HCT116 (cell line): Measurements from ENCODE around the gene SLC6A3. TPM values are rescaled to one million over a fixed set of nuclear protein-coding genes. Genes with fewer than 3 reads are reported as not detected.

Experiments used
- ATAC-seq: fragments of 200-7000 bp; cut with Tn5 transposase; 2 replicates; pipeline ENCODE4 v1.9.1; 2020; ENCODE audit warnings: mild to moderate bottlenecking, moderate library complexity
- BruUV-seq: library from RNA; stranded (reverse); fragments of 400-500 nt; replicated peaks from 2 replicates; lab custom pipeline; 2021; lab: Mats Ljungman, UMichigan
- CTCF ChIA-PET: fragments of 300-600 bp; sonication (Branson Sonifier 250); formaldehyde crosslinking; loops from one replicate; lab custom pipeline; 2021; ENCODE audit warnings: antibody characterized with exemption; lab: Charles Lee
- POLR2A ChIA-PET: fragments of 300-600, 350-600 bp; sonication (Branson Sonifier 250); formaldehyde crosslinking; loops from one replicate; lab custom pipeline; 2021; ENCODE audit warnings: antibody characterized with exemption; lab: Charles Lee
- RAD21 ChIA-PET, 2 experiments: fragments of 300-600 bp; sonication (Branson Sonifier 250); formaldehyde crosslinking; loops; one replicate each; lab custom pipeline; 2023; ENCODE audit warnings: low total read pairs in 2 of 2; ENCODE audit not compliant: uncharacterized antibody in 2 of 2, unreplicated experiment in 2 of 2, low non-redundant PET in 1 of 2; lab: Charles Lee
- DNase-seq: peaks from one replicate; pipeline ENCODE4 v3.0.0-alpha.2; 2010; ENCODE audit warnings: low read depth, low spot score
- H2AFZ ChIP-seq: fragments of 200-600 bp; shearing (Covaris generic), sonication (generic); 2 replicates; pipeline ENCODE4 v1.6.1; 2017; ENCODE audit warnings: low read depth, mixed run types, mixed read lengths, antibody characterized with exemption, low read length; ENCODE audit not compliant: poor library complexity, severe bottlenecking
- H3K27ac ChIP-seq: 2 replicates; pipeline ENCODE4 v1.5.1; 2012; ENCODE audit warnings: low read depth, low read length
- H3K27me3 ChIP-seq: fragments of 200-600 bp; sonication (generic); 2 replicates; pipeline ENCODE4 v1.6.1; 2016; ENCODE audit warnings: mixed run types, low read length, mixed read lengths; ENCODE audit not compliant: insufficient read depth
- H3K36me3 ChIP-seq, 2 experiments: fragments of 200-500 bp in 1 of 2; fragments of 200-600 bp in 1 of 2; sonication (Bioruptor generic) in 1 of 2; sonication (generic) in 1 of 2; 2 replicates each; pipeline versions ENCODE4 v1.5.1 to v1.6.1; 2014 to 2016; ENCODE audit warnings: low read length in 2 of 2, inconsistent platforms in 1 of 2, mixed read lengths in 1 of 2, mixed run types in 1 of 2; ENCODE audit not compliant: insufficient read depth in 2 of 2, control insufficient read depth in 1 of 2
- H3K4me1 ChIP-seq, 2 experiments: fragments of 200-600 bp in 1 of 2; sonication (generic) in 1 of 2; 2 replicates each; pipeline versions ENCODE4 v1.5.1 to v1.6.1; 2012 to 2017; ENCODE audit warnings: low read length in 2 of 2, inconsistent platforms in 1 of 2, mild to moderate bottlenecking in 1 of 2, mixed read lengths in 1 of 2, mixed run types in 1 of 2, moderate library complexity in 1 of 2; ENCODE audit not compliant: insufficient read depth in 2 of 2, control insufficient read depth in 1 of 2
- H3K4me2 ChIP-seq: fragments of 200-600 bp; sonication (generic); 2 replicates; pipeline ENCODE4 v1.6.1; 2017; ENCODE audit warnings: mixed run types, low read length, mixed read lengths
- H3K4me3 ChIP-seq, 2 experiments: fragments of 200-600 bp in 1 of 2; sonication (generic) in 1 of 2; replicated peaks in 1 of 2; 2 replicates each; pipeline ENCODE4 v1.5.1; 2011 to 2016; ENCODE audit warnings: low read length in 2 of 2, control low read depth in 1 of 2, low read depth in 1 of 2, mild to moderate bottlenecking in 1 of 2, mixed read lengths in 1 of 2, mixed run types in 1 of 2
- H3K79me2 ChIP-seq: fragments of 200-600 bp; sonication (generic); 2 replicates; pipeline ENCODE4 v1.6.1; 2017; ENCODE audit warnings: mild to moderate bottlenecking, mixed run types, low read length, moderate library complexity, mixed read lengths; ENCODE audit not compliant: insufficient read depth
- H3K9ac ChIP-seq: fragments of 200-600 bp; sonication (generic); 2 replicates; pipeline ENCODE4 v1.6.1; 2016; ENCODE audit warnings: low read length, mixed read lengths
- H3K9me2 ChIP-seq: fragments of 200-600 bp; sonication (generic), shearing (Covaris generic); 2 replicates; pipeline ENCODE4 v1.6.1; 2017; ENCODE audit warnings: mixed run types, mild to moderate bottlenecking, moderate library complexity; ENCODE audit not compliant: insufficient read depth
- H3K9me3 ChIP-seq, 2 experiments: fragments of 200-500 bp in 1 of 2; fragments of 200-600 bp in 1 of 2; sonication (Bioruptor generic) in 1 of 2; sonication (generic) in 1 of 2; 2 replicates each; pipeline ENCODE4 v1.6.1; 2014 to 2017; ENCODE audit warnings: low read length in 2 of 2, mixed read lengths in 2 of 2, inconsistent platforms in 1 of 2, low read depth in 1 of 2, mild to moderate bottlenecking in 1 of 2, mixed run types in 1 of 2, moderate library complexity in 1 of 2; ENCODE audit not compliant: control insufficient read depth in 1 of 2, insufficient read depth in 1 of 2
- H4K20me1 ChIP-seq: fragments of 200-600 bp; sonication (generic), shearing (Covaris generic); 2 replicates; pipeline ENCODE4 v1.6.1; 2017; ENCODE audit warnings: mixed run types, mild to moderate bottlenecking, moderate library complexity; ENCODE audit not compliant: insufficient read depth
- ATF3 ChIP-seq: IDR thresholded peaks from 2 replicates; pipeline ENCODE4 v1.6.1; 2012
- CEBPB ChIP-seq: IDR thresholded peaks from 2 replicates; pipeline ENCODE4 v1.6.1; 2012; ENCODE audit warnings: low read depth
- ELF1 ChIP-seq: IDR thresholded peaks from 2 replicates; pipeline ENCODE4 v1.6.1; 2012; ENCODE audit warnings: low read depth, borderline replicate concordance
- EZH2 ChIP-seq: fragments of 200-600 bp; sonication (generic); IDR thresholded peaks from 2 replicates; pipeline ENCODE4 v1.6.1; 2017; ENCODE audit warnings: antibody characterized with exemption, mixed run types
- FOSL1 ChIP-seq: IDR thresholded peaks from 2 replicates; pipeline ENCODE4 v1.6.1; 2012; ENCODE audit warnings: low read depth
- JUND ChIP-seq: IDR thresholded peaks from 2 replicates; pipeline ENCODE4 v1.6.1; 2012
- POLR2AphosphoS5 ChIP-seq: IDR thresholded peaks from 2 replicates; pipeline ENCODE4 v1.6.1; 2011; ENCODE audit warnings: mild to moderate bottlenecking, low read depth, low read length, moderate library complexity
- SIN3A ChIP-seq: IDR thresholded peaks from 2 replicates; pipeline ENCODE4 v1.6.1; 2012; ENCODE audit warnings: low read depth
- SP1 ChIP-seq: IDR thresholded peaks from 2 replicates; pipeline ENCODE4 v1.6.1; 2012; ENCODE audit warnings: low read depth
- SRF ChIP-seq: IDR thresholded peaks from 2 replicates; pipeline ENCODE4 v1.6.1; 2012; ENCODE audit warnings: low read depth
- TCF7L2 ChIP-seq: IDR thresholded peaks from 2 replicates; pipeline ENCODE4 v1.7.0; 2011; ENCODE audit warnings: borderline replicate concordance, inconsistent platforms; ENCODE audit not compliant: insufficient read depth, insufficient read length; ENCODE audit errors: extremely low read depth
- YY1 ChIP-seq: IDR thresholded peaks from 2 replicates; pipeline ENCODE4 v1.6.1; 2011; ENCODE audit warnings: low read length, low read depth, moderate library complexity, mild to moderate bottlenecking; ENCODE audit not compliant: insufficient replicate concordance; ENCODE audit errors: extremely low read depth
- ZBTB33 ChIP-seq: IDR thresholded peaks from 2 replicates; pipeline ENCODE4 v1.6.1; 2011; ENCODE audit warnings: mild to moderate bottlenecking, low read length, moderate library complexity; ENCODE audit not compliant: insufficient replicate concordance; ENCODE audit errors: extremely low read depth
- ZFX ChIP-seq: fragments of 450-650 bp; IDR thresholded peaks from 2 replicates; pipeline ENCODE4 v1.6.1; 2017
- ZNF274 ChIP-seq: fragments of 200-500 bp; sonication (Bioruptor generic); IDR thresholded peaks from 2 replicates; pipeline ENCODE4 v1.6.1; 2014; ENCODE audit warnings: mild to moderate bottlenecking, low read depth, low read length, inconsistent platforms
- intact Hi-C: fragments of 100-400 bp; cut with micrococcal nuclease; formaldehyde crosslinking; loops from 2 replicates; pipeline ENCODE4 v1.10.0; 2022
- total RNA-seq: library from RNA; stranded (reverse); gene quantifications from one replicate; pipeline ENCODE4 v1.2.1, GENCODE V29; 2021; ENCODE audit not compliant: unreplicated experiment
- TF ChIP-seq, protein P1 (sequence below), 3 experiments: fragments of 200-600 bp in 1 of 3; sonication (generic) in 1 of 3; IDR thresholded peaks in 2 of 3; conservative IDR thresholded peaks in 1 of 3; 2 replicates each; pipeline ENCODE4 v1.5.1; 2012 to 2017; ENCODE audit warnings: low read depth in 2 of 3, low read length in 2 of 3, antibody characterized with exemption in 1 of 3, borderline replicate concordance in 1 of 3, control low read depth in 1 of 3, mild to moderate bottlenecking in 1 of 3, mixed read lengths in 1 of 3, mixed run types in 1 of 3, moderate library complexity in 1 of 3; ENCODE audit not compliant: insufficient read depth in 1 of 3

Gene SLC6A3
- total RNA-seq, 1 experiment from 2014 or later: not detected

- Histone ChIP-seq H3K27ac (no peak overlapping the region), H4K20me1 (no peaks in the 10 kb centered on the region), H3K79me2 (no peaks in the 10 kb centered on the region), H3K9ac (no peak overlapping the region), H3K36me3 (no peaks in the 10 kb centered on the region), H3K4me2 (no peak overlapping the region), H3K4me1 (peaks cover under 1% of the 10 kb centered on the region in 2 experiments; a peak in 2 of 4 replicates), H3K4me3 (no peak overlapping the region), H2AFZ (no peak overlapping the region), H3K9me3 (no peaks in the 10 kb centered on the region), H3K27me3 (peaks cover 44% of the 10 kb centered on the region; the same call in 1 of the 2 replicates)
- ChIA-PET RAD21 (no interaction called here), CTCF (no interaction called here), POLR2A (no interaction called here)
- no peak for DNase-seq
- intact Hi-C loops: no loop called here
- BruUV-seq: no TSS peak
- no peak for ATAC-seq
- no peak for TF ChIP-seq SP1
- TF ChIP-seq TCF7L2: no peak
- no peak for TF ChIP-seq JUND
- TF ChIP-seq ZNF274: no peak
- no peak for TF ChIP-seq SIN3A
- TF ChIP-seq, all 23 proteins: peak for 0
- H3K9me2 ChIP-seq: no peaks in the 10 kb centered on the region
Observed at GRCh38 chr5:1391691-1392090, 53.5 kb downstream of the SLC6A3 start.

DNA sequence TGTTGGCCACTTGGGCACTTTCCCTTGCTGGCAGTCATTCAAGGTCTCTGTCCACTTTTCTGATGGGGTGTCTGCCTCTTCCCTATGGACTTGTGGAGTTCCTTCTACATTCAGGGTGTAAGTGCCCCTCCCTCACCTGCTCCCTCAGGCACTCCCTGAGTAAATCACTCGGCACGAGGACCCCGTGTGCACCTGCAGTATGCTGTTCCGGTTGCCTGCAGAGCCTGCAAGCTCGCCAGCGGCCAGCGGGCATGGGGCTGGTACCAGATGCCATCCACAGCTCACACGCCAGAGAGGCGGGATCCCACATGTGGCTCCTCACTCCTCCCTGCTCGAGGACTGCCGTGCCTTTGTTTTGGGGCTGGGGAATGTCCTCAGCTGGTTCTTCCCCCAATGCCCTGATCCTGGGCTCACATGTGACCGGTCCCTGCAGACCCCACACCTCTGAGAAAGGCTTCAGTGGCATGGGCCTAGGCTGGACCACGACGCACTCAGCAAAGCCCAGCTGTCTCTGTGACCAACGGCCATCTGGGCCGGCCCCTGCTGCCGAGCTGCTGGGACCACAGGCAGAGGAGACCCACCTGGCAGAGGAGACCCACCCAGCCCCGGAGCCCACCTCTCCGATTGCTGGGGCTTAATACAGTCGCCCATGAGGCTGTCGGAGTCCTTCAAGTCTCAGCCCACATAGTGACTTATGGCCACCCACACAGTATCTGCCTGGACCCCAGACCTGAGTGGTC, 54.2 kb downstream of the SLC6A3 start:
- H4K20me1 ChIP-seq: no peaks in the 10 kb centered on the region
- ATAC-seq (no peak), DNase-seq (no peak)
- ChIA-PET POLR2A (no interaction called here), RAD21 (no interaction called here), CTCF (no interaction called here)
- no peak overlapping the region for H2AFZ ChIP-seq
- H3K9ac ChIP-seq: no peak overlapping the region
- H3K4me1 ChIP-seq: peaks cover 5 to 7% of the 10 kb centered on the region in 2 experiments; a peak in 3 of 4 replicates
- H3K9me3 ChIP-seq: no peaks in the 10 kb centered on the region
- H3K36me3 ChIP-seq: no peaks in the 10 kb centered on the region
- H3K79me2 ChIP-seq: no peaks in the 10 kb centered on the region
- peaks cover 42% of the 10 kb centered on the region; the same call in 1 of the 2 replicates for H3K27me3 ChIP-seq
- H3K4me2 ChIP-seq: no peak overlapping the region
- intact Hi-C loops: no loop called here
- H3K27ac ChIP-seq: no peak overlapping the region
- no peaks in the 10 kb centered on the region for H3K9me2 ChIP-seq
- BruUV-seq: no TSS peak
- no peak overlapping the region for H3K4me3 ChIP-seq
- TF ChIP-seq CEBPB (no peak), POLR2AphosphoS5 (no peak), ZBTB33 (no peak), EZH2 (no peak), SRF (no peak), ZFX (no peak), ATF3 (no peak), FOSL1 (no peak), YY1 (no peak), ELF1 (no peak), TCF7L2 (no peak), SIN3A (no peak), JUND (no peak)
- TF ChIP-seq, protein P1, sequence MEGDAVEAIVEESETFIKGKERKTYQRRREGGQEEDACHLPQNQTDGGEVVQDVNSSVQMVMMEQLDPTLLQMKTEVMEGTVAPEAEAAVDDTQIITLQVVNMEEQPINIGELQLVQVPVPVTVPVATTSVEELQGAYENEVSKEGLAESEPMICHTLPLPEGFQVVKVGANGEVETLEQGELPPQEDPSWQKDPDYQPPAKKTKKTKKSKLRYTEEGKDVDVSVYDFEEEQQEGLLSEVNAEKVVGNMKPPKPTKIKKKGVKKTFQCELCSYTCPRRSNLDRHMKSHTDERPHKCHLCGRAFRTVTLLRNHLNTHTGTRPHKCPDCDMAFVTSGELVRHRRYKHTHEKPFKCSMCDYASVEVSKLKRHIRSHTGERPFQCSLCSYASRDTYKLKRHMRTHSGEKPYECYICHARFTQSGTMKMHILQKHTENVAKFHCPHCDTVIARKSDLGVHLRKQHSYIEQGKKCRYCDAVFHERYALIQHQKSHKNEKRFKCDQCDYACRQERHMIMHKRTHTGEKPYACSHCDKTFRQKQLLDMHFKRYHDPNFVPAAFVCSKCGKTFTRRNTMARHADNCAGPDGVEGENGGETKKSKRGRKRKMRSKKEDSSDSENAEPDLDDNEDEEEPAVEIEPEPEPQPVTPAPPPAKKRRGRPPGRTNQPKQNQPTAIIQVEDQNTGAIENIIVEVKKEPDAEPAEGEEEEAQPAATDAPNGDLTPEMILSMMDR (IDR thresholded peaks at IDR 0.05 in 2 of 3, conservative IDR thresholded peaks at IDR 0.05 in 1 of 3; ENCODE audit: borderline replicate concordance in 1 of 3, insufficient read depth in 1 of 3, low read depth in 2 of 3, low read length in 2 of 3): no peak
